A673 (cell line): ENCODE results near the gene ZNFX1. TPM values are rescaled to one million over a fixed set of nuclear protein-coding genes. Genes with fewer than 3 reads are reported as not detected.

Experiments used
- BruUV-seq: library from RNA; stranded (reverse); fragments of 400-500 nt; replicated peaks from 2 replicates; lab custom pipeline; 2021; lab: Mats Ljungman, UMichigan
- CTCF ChIA-PET: fragments of 300-600 bp; sonication (Branson Sonifier 250); formaldehyde crosslinking; loops from one replicate; lab custom pipeline; 2022; ENCODE audit warnings: antibody characterized with exemption; lab: Charles Lee
- POLR2A ChIA-PET: fragments of 300-600 bp; sonication (Branson Sonifier 250); formaldehyde crosslinking; loops from one replicate; lab custom pipeline; 2022; ENCODE audit warnings: antibody characterized with exemption; ENCODE audit not compliant: low non-redundant PET; lab: Charles Lee
- DNase-seq: peaks from one replicate; pipeline ENCODE4 v3.0.0-alpha.2; 2015; ENCODE audit warnings: low spot score
- H3K27ac ChIP-seq: fragments of 200-600 bp; sonication (generic); 2 replicates; pipeline ENCODE4 v1.5.1; 2016; ENCODE audit warnings: mixed run types, low read depth, mild to moderate bottlenecking, mixed read lengths, antibody characterized with exemption, low read length; ENCODE audit not compliant: poor library complexity, severe bottlenecking
- H3K27me3 ChIP-seq: fragments of 200-600 bp; sonication (generic); replicated peaks from 2 replicates; pipeline ENCODE4 v1.6.1; 2017; ENCODE audit warnings: mixed run types, low read depth, mild to moderate bottlenecking, mixed read lengths, antibody characterized with exemption, low read length; ENCODE audit not compliant: insufficient read depth, poor library complexity
- H3K36me3 ChIP-seq: fragments of 200-600 bp; sonication (generic); 2 replicates; pipeline ENCODE4 v1.6.1; 2016; ENCODE audit warnings: mixed run types, mild to moderate bottlenecking, mixed read lengths, antibody characterized with exemption, low read length; ENCODE audit not compliant: insufficient read depth, poor library complexity, severe bottlenecking
- H3K4me1 ChIP-seq: fragments of 200-600 bp; sonication (generic); 2 replicates; pipeline ENCODE4 v1.6.1; 2017; ENCODE audit warnings: mixed run types, mild to moderate bottlenecking, mixed read lengths, antibody characterized with exemption, low read length; ENCODE audit not compliant: insufficient read depth, poor library complexity, severe bottlenecking
- H3K4me3 ChIP-seq: fragments of 200-600 bp; sonication (generic); 2 replicates; pipeline ENCODE4 v1.5.1; 2016; ENCODE audit warnings: low read depth, mixed run types, mild to moderate bottlenecking, mixed read lengths, low read length; ENCODE audit not compliant: poor library complexity, severe bottlenecking
- H3K9me3 ChIP-seq: fragments of 200-600 bp; sonication (generic); 2 replicates; pipeline ENCODE4 v1.6.1; 2016; ENCODE audit warnings: mixed run types, low read depth, mild to moderate bottlenecking, mixed read lengths, antibody characterized with exemption, low read length; ENCODE audit not compliant: poor library complexity, severe bottlenecking
- CTCF ChIP-seq: fragments of 300-800, 200-600 bp; sonication (generic); conservative IDR thresholded peaks from 2 replicates; pipeline ENCODE4 v1.5.1; 2017; ENCODE audit warnings: low read depth, mild to moderate bottlenecking, antibody characterized with exemption, low read length, moderate library complexity, mixed read lengths
- EZH2 ChIP-seq: fragments of 200-600 bp; sonication (generic); IDR thresholded peaks from 2 replicates; pipeline ENCODE4 v1.6.1; 2017; ENCODE audit warnings: borderline replicate concordance, low read depth, mild to moderate bottlenecking, mixed read lengths, antibody characterized with exemption, low read length; ENCODE audit not compliant: poor library complexity, severe bottlenecking
- intact Hi-C: fragments of 100-400 bp; cut with micrococcal nuclease; formaldehyde crosslinking; loops from one replicate; pipeline ENCODE4 v1.10.0; 2022; ENCODE audit not compliant: unreplicated experiment
- total RNA-seq: library from RNA; stranded (reverse); gene quantifications from 2 replicates; pipeline ENCODE4 v1.2.3, GENCODE V29; 2021

Gene ZNFX1
- total RNA-seq, 1 experiment from 2014 or later = 19.0 TPM

- no peak for DNase-seq
- BruUV-seq = no TSS peak
- Histone ChIP-seq H3K27me3 (peaks cover 73% of the 10 kb centered on the region), H3K27ac (no peak overlapping the region), H3K4me3 (no peak overlapping the region), H3K36me3 (no peaks in the 10 kb centered on the region), H3K4me1 (peaks cover 13% of the 10 kb centered on the region), H3K9me3 (no peaks in the 10 kb centered on the region)
- CTCF ChIA-PET = no interaction called here
- intact Hi-C loops = no loop called here
- POLR2A ChIA-PET = no interaction called here
- TF ChIP-seq EZH2 = peak; percentile 99
- no peak for TF ChIP-seq CTCF
Measured at GRCh38 chr20:49318430-49319207, 40.8 kb upstream of the ZNFX1 start.

- POLR2A ChIA-PET = no interaction called here
- CTCF ChIA-PET = no interaction called here
- H3K4me1 ChIP-seq = peaks cover 13% of the 10 kb centered on the region
- no peak for TF ChIP-seq CTCF
- no peak for TF ChIP-seq EZH2
- no TSS peak for BruUV-seq
- H3K27ac ChIP-seq = no peak overlapping the region
- peaks cover 73% of the 10 kb centered on the region for H3K27me3 ChIP-seq
- no peaks in the 10 kb centered on the region for H3K9me3 ChIP-seq
- intact Hi-C loops = no loop called here
- no peak for DNase-seq
- H3K4me3 ChIP-seq = no peak overlapping the region
- no peaks in the 10 kb centered on the region for H3K36me3 ChIP-seq
Measured at GRCh38 chr20:49318091-49318429, 40.2 kb upstream of the ZNFX1 start.

- peaks cover 13% of the 10 kb centered on the region for H3K4me1 ChIP-seq
- H3K27ac ChIP-seq = no peak overlapping the region
- ChIA-PET POLR2A (interaction anchor here (0.6 kb wide), 1 partner anchor 30 kb away, joined by 3 read pairs; no protein-coding TSS in a partner anchor), CTCF (no interaction called here)
- no peak overlapping the region for H3K4me3 ChIP-seq
- no TSS peak for BruUV-seq
- peaks cover 73% of the 10 kb centered on the region for H3K27me3 ChIP-seq
- no peaks in the 10 kb centered on the region for H3K9me3 ChIP-seq
- H3K36me3 ChIP-seq = no peaks in the 10 kb centered on the region
- TF ChIP-seq EZH2 (no peak), CTCF (no peak)
- intact Hi-C loops = no loop called here
- no peak for DNase-seq
Measured at GRCh38 chr20:49316704-49317103, 38.8 kb upstream of the ZNFX1 start.
